LNCAP (cell line): ENCODE data around the gene RNF123.

Experiments used
- CTCF ChIP-seq: fragments of 450-650 bp; IDR thresholded peaks from 2 replicates; pipeline ENCODE4 v1.5.1; 2017; ENCODE audit warnings: mild to moderate bottlenecking

The RNF123 gene

DNA sequence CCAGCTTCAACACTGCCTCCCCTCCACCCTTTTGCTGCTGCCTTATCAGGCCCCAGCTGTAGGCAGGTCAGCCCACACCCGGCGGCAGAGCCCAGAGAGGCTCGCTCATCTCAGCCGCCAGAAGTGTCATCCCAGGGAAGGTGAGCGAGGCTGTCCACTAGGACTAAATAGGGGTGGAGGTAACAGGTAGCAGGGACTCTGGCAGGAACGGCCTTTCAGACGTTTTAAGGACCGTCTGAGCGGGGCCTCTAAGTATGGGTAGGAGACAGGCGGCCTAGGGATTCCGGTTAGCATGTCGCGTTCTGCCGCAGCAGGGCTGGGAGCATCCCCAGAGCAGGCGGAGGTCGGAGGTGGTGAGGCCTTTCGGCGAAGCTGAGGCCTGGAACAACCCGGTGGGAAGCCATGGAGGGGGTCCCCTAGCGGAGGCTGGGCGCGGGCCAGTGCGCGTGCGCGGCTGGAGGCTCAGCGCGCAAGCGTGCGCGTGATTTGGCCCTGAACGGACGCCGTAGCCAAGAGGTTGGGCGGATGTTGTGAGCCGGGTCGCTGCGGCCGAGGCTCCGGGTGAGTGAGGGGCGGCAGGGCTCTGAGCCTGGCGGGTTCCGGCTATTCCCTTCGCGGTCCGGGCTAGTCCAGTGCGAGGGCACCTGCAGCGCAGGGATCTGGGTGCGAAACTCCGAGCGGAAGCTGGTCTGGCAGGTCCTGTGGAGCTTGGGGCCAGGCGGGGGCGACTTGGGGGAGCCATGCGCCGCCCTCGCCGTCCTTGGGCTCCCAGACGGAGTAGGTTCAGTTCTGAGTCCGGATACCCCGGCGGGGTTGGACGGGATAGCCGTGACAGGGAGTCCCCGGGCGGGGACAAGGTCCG, at the start of gene RNF123, which contains the start of gene MST1:
Gene RNF123, plus strand, starts transcription at position 512 of the 862 bp plus-strand sequence. CDS start 1,609 bp downstream, outside the sequence.
Gene MST1, minus strand, starts transcription at position 429 of the 862 bp plus-strand sequence. CDS start 783 bp downstream, outside the sequence.
- TF ChIP-seq CTCF = no peak

- no peak for TF ChIP-seq CTCF
Measured at GRCh38 chr3:49641292-49641691, 48.1 kb upstream of the RNF123 start.

DNA sequence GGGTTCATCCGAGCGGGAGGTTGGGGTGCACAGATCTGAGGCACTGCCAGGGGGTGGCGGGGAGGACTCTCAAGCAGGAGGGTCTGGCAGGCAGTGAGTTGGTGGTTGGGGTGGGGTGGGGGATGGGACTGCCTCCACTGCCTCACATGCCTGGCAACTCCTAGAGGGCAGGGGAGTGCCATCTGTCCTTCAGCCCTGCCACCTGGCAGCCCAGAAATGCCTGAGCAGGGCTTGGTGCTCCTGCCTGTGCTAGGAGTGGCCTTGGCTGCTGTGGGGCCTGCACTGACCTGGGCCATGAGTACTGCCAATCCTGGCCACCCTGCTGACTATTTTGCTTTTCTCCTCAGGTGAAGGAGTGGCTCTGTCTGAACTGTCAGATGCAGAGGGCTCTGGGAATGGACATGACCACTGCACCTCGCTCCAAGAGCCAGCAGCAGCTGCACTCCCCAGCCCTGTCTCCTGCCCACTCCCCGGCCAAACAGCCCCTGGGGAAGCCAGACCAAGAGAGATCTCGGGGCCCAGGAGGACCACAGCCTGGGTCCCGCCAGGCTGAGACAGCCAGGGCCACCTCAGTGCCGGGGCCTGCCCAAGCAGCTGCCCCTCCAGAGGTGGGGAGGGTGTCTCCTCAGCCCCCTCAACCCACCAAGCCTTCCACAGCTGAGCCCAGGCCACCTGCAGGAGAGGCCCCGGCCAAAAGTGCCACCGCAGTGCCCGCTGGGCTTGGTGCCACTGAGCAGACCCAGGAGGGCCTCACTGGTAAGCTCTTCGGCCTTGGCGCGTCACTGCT, 47.2 kb upstream of the RNF123 start:
- TF ChIP-seq CTCF = no peak

GRCh38 chr3:49642708-49643145, 46.6 kb upstream of the RNF123 start:
- TF ChIP-seq CTCF = no peak

- no peak for TF ChIP-seq CTCF
Measured at GRCh38 chr3:49644684-49645083, 44.7 kb upstream of the RNF123 start.

GRCh38 chr3:49646236-49646635, 43.1 kb upstream of the RNF123 start:
- no peak for TF ChIP-seq CTCF

DNA sequence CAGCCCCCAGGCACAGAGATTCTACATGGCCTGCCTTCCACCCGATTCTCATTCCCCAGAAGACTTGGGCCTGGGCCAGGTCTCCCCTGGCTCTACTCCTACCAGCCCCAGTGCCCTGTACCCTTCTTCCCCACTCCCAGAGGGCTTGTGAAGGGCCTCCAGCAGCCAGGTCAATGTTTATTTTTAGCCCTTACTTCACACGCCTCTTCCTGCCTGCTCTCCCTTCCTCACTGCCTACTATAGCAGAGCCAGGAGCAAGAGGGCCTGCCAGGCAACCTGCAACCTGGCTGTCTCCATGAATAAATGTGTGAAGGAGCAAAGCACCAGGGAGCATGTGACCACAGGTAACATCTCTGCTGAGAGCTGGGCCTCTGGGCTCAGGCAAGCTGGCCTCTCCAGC, 41.6 kb upstream of the RNF123 start:
- no peak for TF ChIP-seq CTCF
